GM12873 (cell line): ENCODE results near the gene MT1F.

Source experiments
- CTCF ChIP-seq: IDR thresholded peaks from 2 replicates; pipeline ENCODE4 v1.5.1; 2012; ENCODE audit warnings: low read depth, mild to moderate bottlenecking, moderate library complexity, low read length, control low read depth; ENCODE audit not compliant: insufficient read depth; ENCODE audit errors: missing control alignments

Gene MT1F

GRCh38 chr16:56657555-56658326 is at the start of gene MT1F:
Gene MT1F (plus strand): TSS chr16:56657959. CDS start chr16:56658059, 100 bp downstream.
- no peak for TF ChIP-seq CTCF

- no peak for TF ChIP-seq CTCF
These were observed 49.5 kb upstream of the MT1F start, which contains the start of gene MT2A for GRCh38 chr16:56608043-56608875. Gene MT2A (plus strand): TSS chr16:56608584. CDS start chr16:56608656, 72 bp downstream.

GRCh38 chr16:56608876-56609462 is 48.8 kb upstream of the MT1F start:
- TF ChIP-seq CTCF, result no peak

GRCh38 chr16:56609463-56609921 is 48.3 kb upstream of the MT1F start:
- TF ChIP-seq CTCF, result peak; percentile 1

DNA sequence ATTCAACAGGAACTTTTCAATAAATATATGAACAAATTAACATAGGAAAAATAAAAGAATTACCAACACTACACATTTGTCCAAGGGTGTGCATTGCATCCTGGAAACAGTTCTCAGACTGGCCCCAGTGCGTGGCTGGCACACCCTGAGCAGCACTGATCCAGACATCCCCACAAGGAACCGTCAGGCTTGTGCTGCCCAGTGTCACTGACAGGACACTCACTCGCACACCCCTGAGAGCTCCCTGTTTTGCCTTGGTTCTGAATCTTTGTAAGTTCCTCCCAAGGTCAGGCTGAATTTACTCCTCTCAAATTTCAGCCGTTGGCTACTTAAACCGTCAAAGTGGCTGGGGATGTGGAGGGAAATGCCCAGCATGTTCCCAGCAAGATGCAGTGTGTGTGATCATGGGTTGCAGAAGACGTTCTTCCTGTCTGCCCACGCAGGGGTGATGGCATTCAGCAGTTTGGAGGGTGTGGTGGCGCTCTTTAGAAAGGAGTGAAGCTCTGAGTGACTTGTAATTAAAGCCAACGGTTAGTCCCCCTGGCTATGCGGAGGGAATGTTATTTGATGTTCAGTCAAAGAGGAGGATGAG is 47.6 kb upstream of the MT1F start:
- TF ChIP-seq CTCF, result no peak

- no peak for TF ChIP-seq CTCF
These were observed 47.1 kb upstream of the MT1F start for GRCh38 chr16:56610609-56611111.
